ENCODE results near the gene OR4D2.

Gene OR4D2

DNA sequence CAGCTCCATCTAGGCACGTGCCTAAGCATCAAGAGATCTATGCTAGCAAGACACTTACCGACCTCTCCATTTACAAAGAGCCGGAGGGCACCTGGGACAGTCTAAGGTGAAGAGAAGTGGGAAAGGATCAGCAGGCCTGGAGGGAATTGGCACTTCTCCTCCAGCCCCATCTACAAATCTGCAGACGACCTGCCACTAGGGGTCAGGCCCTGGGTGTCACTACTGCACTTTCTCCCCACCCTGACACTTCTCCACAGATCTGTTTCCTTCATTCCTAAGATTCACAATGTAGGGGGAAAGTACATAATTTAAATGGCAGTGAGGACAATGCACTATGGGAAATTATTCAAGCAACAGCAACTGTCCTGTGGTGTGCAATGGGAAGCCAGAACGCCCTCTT lies 44.1 kb downstream of the OR4D2 start:
- DNase-seq (ENCODE audit: low read depth), result no peak

DNA sequence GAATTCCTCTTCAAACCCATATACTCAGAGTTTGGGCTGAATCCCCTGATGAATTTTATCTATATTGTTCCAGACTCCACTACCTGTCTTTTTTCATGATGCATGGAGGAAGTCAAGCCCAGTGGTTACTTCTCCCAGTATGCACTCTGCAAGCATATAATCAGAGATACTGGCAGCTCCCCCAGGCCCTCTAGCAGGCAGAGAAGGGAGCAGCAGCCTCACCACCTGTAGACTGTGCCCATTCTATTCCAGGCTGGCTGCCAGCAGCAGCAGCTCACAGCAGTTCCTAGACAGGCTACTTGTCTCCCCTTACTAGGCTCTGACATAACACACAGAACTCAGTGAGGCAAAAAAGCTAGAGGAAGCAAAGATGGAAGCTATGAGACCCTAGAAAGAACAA lies 48.9 kb downstream of the OR4D2 start:
- no peak for DNase-seq (ENCODE audit: low read depth)

DNA sequence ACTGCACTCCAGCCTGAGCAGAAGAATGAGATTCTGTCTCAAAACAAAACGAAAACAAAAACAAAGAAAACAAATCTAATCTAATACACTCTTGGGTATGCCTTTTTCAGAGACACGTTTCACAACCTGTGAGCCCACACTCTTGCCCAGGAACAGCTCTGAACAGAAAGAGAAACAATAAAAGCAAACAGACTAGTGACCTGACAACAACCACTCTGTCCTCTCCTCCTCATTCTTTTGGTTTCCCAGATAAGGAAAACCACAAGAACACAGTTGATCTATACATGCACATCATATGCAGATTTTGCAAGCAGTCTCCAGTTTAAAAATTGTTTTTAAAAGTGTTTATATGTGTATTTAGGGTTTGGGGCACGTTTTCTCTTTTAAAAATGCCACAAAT lies 51.0 kb downstream of the OR4D2 start:
- no peak for DNase-seq (ENCODE audit: low read depth)

DNA sequence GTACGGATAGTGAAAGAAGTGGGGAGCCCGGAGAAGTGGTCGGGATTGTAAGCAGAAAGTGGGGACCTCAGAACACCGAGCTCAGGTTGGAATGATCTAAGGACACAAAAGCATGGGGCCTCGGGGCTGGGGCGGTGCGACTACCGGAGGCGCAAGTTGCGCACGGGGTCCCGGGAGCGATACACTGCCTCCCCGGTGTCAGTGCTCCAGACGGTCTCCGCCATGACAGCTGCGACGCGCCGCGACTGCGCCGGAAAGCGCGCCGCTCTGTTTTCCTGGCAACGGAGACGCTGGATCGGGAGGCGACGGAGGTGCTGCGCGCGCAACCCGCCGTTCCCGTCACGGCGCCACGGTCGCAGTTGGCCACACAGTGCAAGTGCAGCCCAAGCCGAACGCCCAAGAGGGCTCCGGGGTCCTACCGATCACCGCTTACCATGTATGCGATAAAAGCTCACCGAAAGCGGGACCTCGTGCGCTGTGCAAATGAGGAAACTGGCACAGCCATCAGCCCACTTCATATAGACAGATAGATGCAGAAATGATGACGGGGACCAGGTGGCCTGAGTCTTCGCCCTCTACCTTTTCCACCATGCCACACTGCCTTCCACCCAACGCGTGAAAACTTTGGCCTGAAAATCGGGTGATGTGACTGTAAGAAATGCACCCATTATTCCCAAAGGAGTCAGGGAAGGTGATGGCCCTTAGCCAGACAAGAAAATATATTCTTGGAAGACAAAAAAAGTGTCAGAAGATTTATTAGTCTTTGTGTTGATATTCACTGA lies 52.4 kb downstream of the OR4D2 start, which contains the start of gene MKS1:
MKS1 (minus strand) TSS at position 249 of the 782 bp plus-strand sequence; CDS start at position 224, 25 bp downstream.
- peak; percentile 84 for DNase-seq (ENCODE audit: low read depth)

DNA sequence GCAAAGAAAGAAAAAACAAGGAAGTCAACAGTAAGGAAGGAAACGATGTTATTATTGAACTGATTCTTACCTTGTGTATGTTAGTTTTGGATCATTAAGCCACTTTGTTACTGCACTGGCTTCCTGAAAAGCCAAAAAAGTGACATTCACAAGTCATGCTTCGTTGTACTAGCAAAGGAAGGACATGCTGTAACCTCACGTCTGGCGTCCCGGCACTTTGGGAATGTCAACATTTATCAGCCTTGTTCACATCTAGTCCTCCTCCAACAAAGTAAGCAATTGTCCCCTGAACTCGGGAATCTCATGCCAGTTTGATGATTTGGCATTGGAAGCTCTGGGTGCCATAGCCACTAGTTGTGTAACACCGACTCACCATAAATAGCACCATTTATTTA lies 53.0 kb downstream of the OR4D2 start:
- no peak for DNase-seq (ENCODE audit: low read depth)

All from stimulated activated CD8-positive, alpha-beta memory T cell treated with anti-CD3 and anti-CD28 coated beads, Interleukin-15, amount 100 ng/mL, for 1 hour (primary cell).